Measurements from ENCODE around the gene INSYN2B.

- TF ChIP-seq LEF1 (IDR thresholded peaks at IDR 0.05; ENCODE audit: borderline replicate concordance): no peak
- TF ChIP-seq HDGF (IDR thresholded peaks at IDR 0.05; ENCODE audit: borderline replicate concordance): no peak
- TF ChIP-seq FOXA1 (IDR thresholded peaks at IDR 0.05): no peak
- no peak for TF ChIP-seq ARNT (IDR thresholded peaks at IDR 0.05)
- TF ChIP-seq ELF4 (IDR thresholded peaks at IDR 0.05): no peak
- no peak for TF ChIP-seq TARDBP (IDR thresholded peaks at IDR 0.05)
- no peak for TF ChIP-seq SUZ12 (IDR thresholded peaks at IDR 0.05)
- no peak for TF ChIP-seq SP1 (IDR thresholded peaks at IDR 0.05)
- no peak for TF ChIP-seq FOXM1 (IDR thresholded peaks at IDR 0.05; ENCODE audit: borderline replicate concordance)
- TF ChIP-seq BHLHE40 (IDR thresholded peaks at IDR 0.05; ENCODE audit: borderline replicate concordance): no peak
- TF ChIP-seq PKNOX1 (IDR thresholded peaks at IDR 0.05): no peak
- no peak for TF ChIP-seq FOXK2 (IDR thresholded peaks at IDR 0.05)
- no peak for TF ChIP-seq ZNF384 (IDR thresholded peaks at IDR 0.05)
Observed at GRCh38 chr5:169886033-169886432, 94.3 kb downstream of the INSYN2B start.
